ENCODE measurements around the gene CCDC88B. TPM values are rescaled to one million over a fixed set of nuclear protein-coding genes. Genes with fewer than 3 reads are reported as not detected.

CCDC88B gene
- total and polyA plus RNA-seq, 9 of the 15 experiments (the other 6 are each of a cell fraction or from before 2014, with no cell fraction given), result 0.13 to 18.1 (median 7.9) TPM

- TF ChIP-seq CEBPG (CRISPR knock-in tag; IDR thresholded peaks at IDR 0.05), result peak; percentile 58; the same call in 1 of the 2 replicates
- peak; percentile 38 to 44; a peak in 1 of 4 replicates for TF ChIP-seq CEBPG (tag; conservative IDR thresholded peaks at IDR 0.05 in 1 of 2, IDR thresholded peaks at IDR 0.05 in 1 of 2)
- TF ChIP-seq CHCHD3 (CRISPR knock-in tag; IDR thresholded peaks at IDR 0.05), result no peak
- TF ChIP-seq ATF7 (IDR thresholded peaks at IDR 0.05), result no peak
- peak; percentile 70; the same call in 1 of the 2 replicates for TF ChIP-seq FOSL1 (tag; conservative IDR thresholded peaks at IDR 0.05)
- TF ChIP-seq MAFK (IDR thresholded peaks at IDR 0.05; ENCODE audit: low read length), result 0 out of 2 replicates have a peak, but pooled peaks have one; percentile 23
These were observed 60.1 kb downstream of the CCDC88B start (continued) for GRCh38 chr11:64400102-64400501.

DNA sequence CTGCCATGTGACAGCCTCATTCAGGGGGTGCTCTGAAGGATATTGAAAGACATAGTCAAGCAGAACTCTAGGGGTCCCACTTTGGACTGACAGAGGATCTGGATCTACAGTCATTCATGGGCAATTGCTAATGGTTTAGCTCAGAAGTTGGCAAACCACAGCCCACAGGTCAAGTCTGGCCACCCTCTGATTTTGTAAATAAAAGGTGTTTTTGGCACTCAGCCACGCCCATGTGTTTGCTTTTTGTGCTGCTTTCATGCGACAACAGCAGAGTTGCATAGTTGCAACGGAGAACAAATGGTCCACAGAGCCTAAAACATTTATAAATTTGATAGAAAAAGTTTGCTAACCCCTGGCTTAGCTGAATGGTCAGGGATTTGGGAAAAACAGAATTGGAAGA is 60.7 kb downstream of the CCDC88B start:
- H3K27ac ChIP-seq (ENCODE audit: extremely low read depth, low read depth, low read length), result no peak overlapping the region
- H2AFZ ChIP-seq (ENCODE audit: low read depth, low read length), result no peak overlapping the region
- H3K9me1 ChIP-seq (ENCODE audit: control insufficient read depth, insufficient read depth, low read length), result no peaks in the 10 kb centered on the region
- H3K4me3 ChIP-seq, result no peak overlapping the region
- peaks cover 8% of the 10 kb centered on the region in 2 experiments; a peak in 3 of 5 replicates for H3K4me1 ChIP-seq (replicated peaks in 1 of 2; ENCODE audit: control insufficient read depth in 2 of 2, insufficient read depth in 2 of 2, low read length in 2 of 2)
- H3K27me3 ChIP-seq (ENCODE audit: control insufficient read depth in 2 of 2, insufficient read depth in 2 of 2, low read length in 2 of 2), result peaks cover 24 to 60% of the 10 kb centered on the region in 2 experiments
- CTCF ChIA-PET (ENCODE audit: low intra/inter-chr PET ratio), result no interaction called here
- H4K20me1 ChIP-seq (replicated peaks; ENCODE audit: control insufficient read depth, insufficient read depth, low read length), result no peaks in the 10 kb centered on the region
- intact Hi-C loops (cut with micrococcal nuclease), result no loop called here
- POLR2A ChIA-PET, result interaction anchor here (1.8 kb wide), 1 partner anchor 10 kb away, joined by 5 read pairs; no protein-coding TSS in a partner anchor
- 14% methylated on average over 3 of the region's 3 CpGs for WGBS (ENCODE audit: insufficient coverage, low coverage, missing lambda C conversion rate)
- DNase-seq (ENCODE audit: extremely low read depth in 1 of 4, low spot score in 3 of 4) (no peak), ATAC-seq (no peak), FAIRE-seq (no peak)
- no peaks in the 10 kb centered on the region for H3K9me3 ChIP-seq (replicated peaks; ENCODE audit: control insufficient read depth, insufficient read depth, low read depth, low read length)
- no peak overlapping the region for H3K9ac ChIP-seq (ENCODE audit: insufficient read depth in 1 of 2, low read depth in 2 of 2, low read length in 2 of 2)
- H3K4me2 ChIP-seq (ENCODE audit: insufficient read depth, low read length), result no peak overlapping the region; the same call in 1 of the 2 replicates
- no TSS peak for BruUV-seq (replicated peaks)
- in situ Hi-C loops (cut with MboI), result no loop called here
- no peaks in the 10 kb centered on the region for H3K79me2 ChIP-seq (ENCODE audit: control insufficient read depth, insufficient read depth, low read length)
- no peaks in the 10 kb centered on the region for H3K36me3 ChIP-seq (ENCODE audit: control insufficient read depth, insufficient read depth, low read length)
- TF ChIP-seq SOX6 (IDR thresholded peaks at IDR 0.05), result no peak
- no peak for TF ChIP-seq L3MBTL2 (IDR thresholded peaks at IDR 0.05)
- TF ChIP-seq TAF1 (IDR thresholded peaks at IDR 0.05; ENCODE audit: control insufficient read depth, extremely low read depth, insufficient read depth, low read length, severe bottlenecking), result no peak
- TF ChIP-seq NFIC (IDR thresholded peaks at IDR 0.05), result peak; percentile 49
